MM.1S (cell line): Measurements from ENCODE around the gene MR1.

Experiments used
- DNase-seq: peaks from one replicate; pipeline ENCODE4 v3.0.0-alpha.2; 2015
- H2AFZ ChIP-seq: fragments of 300-600 bp; sonication (generic); 2 replicates; pipeline ENCODE4 v1.6.0; 2016; ENCODE audit warnings: antibody characterized with exemption, low read length
- H3F3A ChIP-seq: fragments of 300-600 bp; sonication (generic); 2 replicates; pipeline ENCODE4 v1.6.1; 2016; ENCODE audit warnings: mild to moderate bottlenecking, antibody characterized with exemption, low read length, moderate library complexity, mixed read lengths; ENCODE audit not compliant: insufficient read depth
- H3K27ac ChIP-seq: fragments of 300-600 bp; sonication (generic); 2 replicates; pipeline ENCODE4 v1.5.1; 2016; ENCODE audit warnings: mild to moderate bottlenecking, low read length
- H3K27me3 ChIP-seq: fragments of 300-600 bp; sonication (generic); replicated peaks from 2 replicates; pipeline ENCODE4 v1.6.0; 2016; ENCODE audit warnings: low read length; ENCODE audit not compliant: insufficient read depth
- H3K36me3 ChIP-seq: fragments of 300-600 bp; sonication (generic); replicated peaks from 2 replicates; pipeline ENCODE4 v1.6.1; 2016; ENCODE audit warnings: mild to moderate bottlenecking, low read length, mixed read lengths; ENCODE audit not compliant: insufficient read depth
- H3K4me1 ChIP-seq: fragments of 300-600 bp; sonication (generic); 2 replicates; pipeline ENCODE4 v1.6.1; 2016; ENCODE audit warnings: low read length, mixed read lengths
- H3K4me2 ChIP-seq: fragments of 300-600 bp; sonication (generic); 2 replicates; pipeline ENCODE4 v1.6.0; 2016; ENCODE audit warnings: low read depth, low read length
- H3K4me3 ChIP-seq: fragments of 300-600 bp; sonication (generic); 2 replicates; pipeline ENCODE4 v1.5.1; 2016; ENCODE audit warnings: low read length, mixed read lengths
- H3K79me2 ChIP-seq: fragments of 300-600 bp; sonication (generic); 2 replicates; pipeline ENCODE4 v1.6.1; 2016; ENCODE audit warnings: mixed run types, low read length, mixed read lengths
- H3K9ac ChIP-seq: fragments of 300-600 bp; sonication (generic); 2 replicates; pipeline ENCODE4 v1.6.1; 2016; ENCODE audit warnings: low read length, mixed read lengths
- H3K9me2 ChIP-seq: fragments of 300-600 bp; sonication (generic); replicated peaks from 2 replicates; pipeline ENCODE4 v1.6.1; 2016; ENCODE audit warnings: mild to moderate bottlenecking, low read length, mixed read lengths; ENCODE audit not compliant: insufficient read depth
- H3K9me3 ChIP-seq: fragments of 300-600 bp; sonication (generic); replicated peaks from 2 replicates; pipeline ENCODE4 v1.6.1; 2016; ENCODE audit warnings: mild to moderate bottlenecking, low read length, mixed read lengths; ENCODE audit not compliant: insufficient read depth
- H4K20me1 ChIP-seq: fragments of 300-600 bp; sonication (generic); 2 replicates; pipeline ENCODE4 v1.6.1; 2016; ENCODE audit warnings: mild to moderate bottlenecking, low read length, moderate library complexity, mixed read lengths; ENCODE audit not compliant: insufficient read depth
- CTCF ChIP-seq: fragments of 300-600 bp; sonication (generic); IDR thresholded peaks from 2 replicates; pipeline ENCODE4 v1.5.1; 2016; ENCODE audit warnings: antibody characterized with exemption, low read length, mixed read lengths
- EZH2 ChIP-seq: fragments of 300-600 bp; sonication (generic); optimal IDR thresholded peaks from 2 replicates; pipeline ENCODE3; 2017; ENCODE audit warnings: low read depth, mild to moderate bottlenecking, antibody characterized with exemption, low read length, mixed read lengths
- EZH2phosphoT487 ChIP-seq: fragments of 300-600 bp; sonication (generic); IDR thresholded peaks from 2 replicates; pipeline ENCODE4 v1.6.1; 2018; ENCODE audit warnings: antibody characterized with exemption, low read length

Gene MR1

GRCh38 chr1:181110013-181110412 is 76.2 kb downstream of the MR1 start:
- no peak for TF ChIP-seq EZH2
- no peak for TF ChIP-seq EZH2phosphoT487
- TF ChIP-seq CTCF: no peak
- Histone ChIP-seq H3K4me1 (peaks cover 17% of the 10 kb centered on the region; the same call in 1 of the 2 replicates), H3K9me3 (no peaks in the 10 kb centered on the region), H4K20me1 (no peaks in the 10 kb centered on the region), H3F3A (0 out of 2 replicates have a peak, but pooled peaks cover 7% of the 10 kb centered on the region), H3K27ac (no peak overlapping the region), H2AFZ (no peak overlapping the region), H3K4me2 (no peak overlapping the region), H3K9ac (no peak overlapping the region), H3K4me3 (no peak overlapping the region), H3K36me3 (no peaks in the 10 kb centered on the region), H3K27me3 (peaks cover 20% of the 10 kb centered on the region), H3K79me2 (no peaks in the 10 kb centered on the region), H3K9me2 (no peaks in the 10 kb centered on the region)
- no peak for DNase-seq
